ENCODE data around the gene TRMO. TPM values are rescaled to one million over a fixed set of nuclear protein-coding genes. Genes with fewer than 3 reads are reported as not detected.

TRMO gene
- total RNA-seq, 1 experiment from 2014 or later, result 15.8 TPM

- DNase-seq, result no peak
- no peaks in the 10 kb centered on the region for H3K9me3 ChIP-seq (ENCODE audit: insufficient read depth, low read depth)
- intact Hi-C loops (cut with micrococcal nuclease; ENCODE audit: unreplicated experiment), result no loop called here
- H2AFZ ChIP-seq, result no peak overlapping the region
- POLR2A ChIA-PET (ENCODE audit: unreplicated experiment), result interaction anchor here (0.5 kb wide), 1 partner anchor 1076 kb away, joined by 3 read pairs; no protein-coding TSS in a partner anchor
- H3K4me1 ChIP-seq (replicated peaks; ENCODE audit: insufficient read depth), result no peaks in the 10 kb centered on the region
- peaks cover 4% of the 10 kb centered on the region; the same call in 1 of the 2 replicates for H3K36me3 ChIP-seq (ENCODE audit: low read depth)
- no peak overlapping the region for H3K4me2 ChIP-seq
- CTCF ChIA-PET, result no interaction called here
- no peaks in the 10 kb centered on the region for H3K27me3 ChIP-seq (ENCODE audit: insufficient read depth, low read depth)
- no peaks in the 10 kb centered on the region for H3F3A ChIP-seq (ENCODE audit: insufficient read depth, low read depth)
- no peak for TF ChIP-seq EZH2 (IDR thresholded peaks at IDR 0.05; ENCODE audit: low read depth)
- TF ChIP-seq CTCF (conservative IDR thresholded peaks at IDR 0.05), result no peak
- no peak overlapping the region for H3K27ac ChIP-seq
- no TSS peak for BruUV-seq (replicated peaks)
- H3K4me3 ChIP-seq, result no peak overlapping the region
- no peaks in the 10 kb centered on the region; the same call in none of the 2 replicates for H4K20me1 ChIP-seq (ENCODE audit: insufficient read depth)
- H3K79me2 ChIP-seq (ENCODE audit: low read depth), result 0 out of 2 replicates have a peak, but pooled peaks cover 4% of the 10 kb centered on the region
- no peaks in the 10 kb centered on the region for H3K9me2 ChIP-seq (ENCODE audit: insufficient read depth)
These were observed 17.1 kb downstream of the TRMO start for GRCh38 chr9:97905228-97905627.

- Histone ChIP-seq H3K27ac (no peak overlapping the region), H3K4me3 (no peak overlapping the region), H2AFZ (no peak overlapping the region), H3F3A (ENCODE audit: insufficient read depth, low read depth) (no peaks in the 10 kb centered on the region), H3K9me2 (ENCODE audit: insufficient read depth) (no peaks in the 10 kb centered on the region), H3K79me2 (ENCODE audit: low read depth) (0 out of 2 replicates have a peak, but pooled peaks cover 4% of the 10 kb centered on the region), H3K4me2 (no peak overlapping the region), H4K20me1 (ENCODE audit: insufficient read depth) (no peaks in the 10 kb centered on the region; the same call in none of the 2 replicates), H3K9me3 (ENCODE audit: insufficient read depth, low read depth) (no peaks in the 10 kb centered on the region), H3K4me1 (replicated peaks; ENCODE audit: insufficient read depth) (no peaks in the 10 kb centered on the region), H3K27me3 (ENCODE audit: insufficient read depth, low read depth) (no peaks in the 10 kb centered on the region), H3K36me3 (ENCODE audit: low read depth) (peaks cover 4% of the 10 kb centered on the region; the same call in 1 of the 2 replicates)
- CTCF ChIA-PET, result no interaction called here
- no peak for TF ChIP-seq CTCF (conservative IDR thresholded peaks at IDR 0.05)
- no peak for TF ChIP-seq EZH2 (IDR thresholded peaks at IDR 0.05; ENCODE audit: low read depth)
- intact Hi-C loops (cut with micrococcal nuclease; ENCODE audit: unreplicated experiment), result loop anchor here (5.0 kb wide), 1 partner anchor 102 kb away; no protein-coding TSS in a partner anchor
- DNase-seq, result no peak
- BruUV-seq (replicated peaks), result no TSS peak
- POLR2A ChIA-PET (ENCODE audit: unreplicated experiment), result interaction anchor here (0.5 kb wide), 1 partner anchor 1077 kb away, joined by 3 read pairs; no protein-coding TSS in a partner anchor
These were observed 17.6 kb downstream of the TRMO start for GRCh38 chr9:97904725-97905124.

GRCh38 chr9:97903177-97903576, 19.1 kb downstream of the TRMO start:
- Histone ChIP-seq H2AFZ (no peak overlapping the region), H3K27me3 (ENCODE audit: insufficient read depth, low read depth) (no peaks in the 10 kb centered on the region), H3K79me2 (ENCODE audit: low read depth) (0 out of 2 replicates have a peak, but pooled peaks cover 4% of the 10 kb centered on the region), H3K36me3 (ENCODE audit: low read depth) (no peaks in the 10 kb centered on the region; the same call in 1 of the 2 replicates), H3F3A (ENCODE audit: insufficient read depth, low read depth) (no peaks in the 10 kb centered on the region), H3K4me2 (no peak overlapping the region), H3K4me3 (no peak overlapping the region), H3K9me3 (ENCODE audit: insufficient read depth, low read depth) (no peaks in the 10 kb centered on the region), H3K27ac (no peak overlapping the region), H3K4me1 (replicated peaks; ENCODE audit: insufficient read depth) (no peaks in the 10 kb centered on the region), H3K9me2 (ENCODE audit: insufficient read depth) (no peaks in the 10 kb centered on the region), H4K20me1 (ENCODE audit: insufficient read depth) (no peaks in the 10 kb centered on the region; the same call in none of the 2 replicates)
- TF ChIP-seq CTCF (conservative IDR thresholded peaks at IDR 0.05) (no peak), EZH2 (IDR thresholded peaks at IDR 0.05; ENCODE audit: low read depth) (no peak)
- no TSS peak for BruUV-seq (replicated peaks)
- DNase-seq, result no peak
- ChIA-PET CTCF (no interaction called here), POLR2A (ENCODE audit: unreplicated experiment) (no interaction called here)
- intact Hi-C loops (cut with micrococcal nuclease; ENCODE audit: unreplicated experiment), result loop anchor here (5.0 kb wide), 1 partner anchor 101 kb away; no protein-coding TSS in a partner anchor

Measured in PC-9 (cell line).